Measurements from ENCODE around the gene BCL2L11.

DNA sequence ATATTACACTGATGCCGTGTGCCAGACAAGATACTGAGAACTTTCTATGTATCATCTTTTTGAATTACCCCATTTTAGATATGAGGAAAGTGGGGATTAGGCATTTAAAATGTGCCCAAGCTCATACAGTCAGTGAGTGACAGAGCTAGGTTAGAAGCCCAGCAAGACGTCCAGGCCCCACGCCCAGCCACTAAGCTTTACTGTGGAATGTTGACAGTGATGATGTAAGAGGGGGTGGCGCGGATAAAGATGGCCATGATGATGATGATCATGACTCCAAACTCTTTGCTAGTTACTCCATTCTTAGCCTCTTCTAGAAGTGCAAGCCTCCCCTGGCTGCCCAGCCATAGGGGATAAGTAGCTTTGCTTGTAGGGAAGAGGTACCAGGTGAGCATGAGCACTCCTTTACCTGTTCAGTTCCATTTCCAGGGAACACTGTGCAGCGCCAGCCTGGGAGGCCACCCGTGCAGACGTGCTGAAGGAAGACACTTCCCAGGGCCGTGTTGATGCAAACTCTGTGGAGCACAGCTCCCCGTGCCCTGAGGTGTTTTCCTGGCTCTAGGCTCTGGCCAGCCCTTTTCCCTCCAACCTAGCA is 65.5 kb downstream of the BCL2L11 start:
- no peak for TF ChIP-seq CREB1 (CRISPR knock-in tag; IDR thresholded peaks at IDR 0.05; ENCODE audit: low read depth)
- TF ChIP-seq REST (IDR thresholded peaks at IDR 0.05; ENCODE audit: unreplicated experiment) = no peak
- TF ChIP-seq, protein P1, sequence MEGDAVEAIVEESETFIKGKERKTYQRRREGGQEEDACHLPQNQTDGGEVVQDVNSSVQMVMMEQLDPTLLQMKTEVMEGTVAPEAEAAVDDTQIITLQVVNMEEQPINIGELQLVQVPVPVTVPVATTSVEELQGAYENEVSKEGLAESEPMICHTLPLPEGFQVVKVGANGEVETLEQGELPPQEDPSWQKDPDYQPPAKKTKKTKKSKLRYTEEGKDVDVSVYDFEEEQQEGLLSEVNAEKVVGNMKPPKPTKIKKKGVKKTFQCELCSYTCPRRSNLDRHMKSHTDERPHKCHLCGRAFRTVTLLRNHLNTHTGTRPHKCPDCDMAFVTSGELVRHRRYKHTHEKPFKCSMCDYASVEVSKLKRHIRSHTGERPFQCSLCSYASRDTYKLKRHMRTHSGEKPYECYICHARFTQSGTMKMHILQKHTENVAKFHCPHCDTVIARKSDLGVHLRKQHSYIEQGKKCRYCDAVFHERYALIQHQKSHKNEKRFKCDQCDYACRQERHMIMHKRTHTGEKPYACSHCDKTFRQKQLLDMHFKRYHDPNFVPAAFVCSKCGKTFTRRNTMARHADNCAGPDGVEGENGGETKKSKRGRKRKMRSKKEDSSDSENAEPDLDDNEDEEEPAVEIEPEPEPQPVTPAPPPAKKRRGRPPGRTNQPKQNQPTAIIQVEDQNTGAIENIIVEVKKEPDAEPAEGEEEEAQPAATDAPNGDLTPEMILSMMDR (conservative IDR thresholded peaks at IDR 0.05; ENCODE audit: low read depth in 2 of 2) = no peak
- no peak for TF ChIP-seq EZH2 (IDR thresholded peaks at IDR 0.05; ENCODE audit: low read depth, unreplicated experiment)
- TF ChIP-seq NANOG (IDR thresholded peaks at IDR 0.05; ENCODE audit: borderline replicate concordance) = no peak
- TF ChIP-seq ZNF331 (CRISPR knock-in tag; IDR thresholded peaks at IDR 0.05; ENCODE audit: low read depth) = no peak
- TF ChIP-seq, protein P2, sequence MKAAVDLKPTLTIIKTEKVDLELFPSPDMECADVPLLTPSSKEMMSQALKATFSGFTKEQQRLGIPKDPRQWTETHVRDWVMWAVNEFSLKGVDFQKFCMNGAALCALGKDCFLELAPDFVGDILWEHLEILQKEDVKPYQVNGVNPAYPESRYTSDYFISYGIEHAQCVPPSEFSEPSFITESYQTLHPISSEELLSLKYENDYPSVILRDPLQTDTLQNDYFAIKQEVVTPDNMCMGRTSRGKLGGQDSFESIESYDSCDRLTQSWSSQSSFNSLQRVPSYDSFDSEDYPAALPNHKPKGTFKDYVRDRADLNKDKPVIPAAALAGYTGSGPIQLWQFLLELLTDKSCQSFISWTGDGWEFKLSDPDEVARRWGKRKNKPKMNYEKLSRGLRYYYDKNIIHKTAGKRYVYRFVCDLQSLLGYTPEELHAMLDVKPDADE (IDR thresholded peaks at IDR 0.05) = no peak
- no peak for TF ChIP-seq POLR2AphosphoS5 (IDR thresholded peaks at IDR 0.05; ENCODE audit: low read depth)
